Endodermal cell (in vitro differentiated cells): Measurements from ENCODE around the gene LYPD3. TPM values are rescaled to one million over a fixed set of nuclear protein-coding genes. Genes with fewer than 3 reads are reported as not detected.
"Not testable (repeated sequence)": the region's sequence is repeated elsewhere in the genome, so short reads cannot be mapped to it uniquely, and the experiment has no call there.

ENCODE experiments used
- DNase-seq: peaks from one replicate; pipeline ENCODE4 v3.0.0-alpha.2; 2017
- H3K27ac ChIP-seq: 2 replicates; pipeline ENCODE4 v1.5.1; 2013; ENCODE audit warnings: mild to moderate bottlenecking, low read depth, low read length, moderate library complexity
- H3K27me3 ChIP-seq: 2 replicates; pipeline ENCODE4 v1.6.1; 2013; ENCODE audit warnings: mild to moderate bottlenecking, low read length, moderate library complexity; ENCODE audit not compliant: insufficient read depth, control insufficient read depth, poor library complexity, severe bottlenecking
- H3K36me3 ChIP-seq: 2 replicates; pipeline ENCODE4 v1.7.0; 2013; ENCODE audit warnings: mild to moderate bottlenecking, low read length, moderate library complexity; ENCODE audit not compliant: control insufficient read depth, insufficient read depth
- H3K4me1 ChIP-seq: one replicate; pipeline ENCODE4 v1.7.0; 2013; ENCODE audit warnings: low read length; ENCODE audit not compliant: control insufficient read depth, insufficient read depth
- H3K4me3 ChIP-seq: 2 replicates; pipeline ENCODE4 v1.5.1; 2013; ENCODE audit warnings: mild to moderate bottlenecking, low read length, moderate library complexity
- H3K9ac ChIP-seq: 2 replicates; pipeline ENCODE4 v1.6.1; 2013; ENCODE audit warnings: mild to moderate bottlenecking, low read length, moderate library complexity; ENCODE audit not compliant: poor library complexity, severe bottlenecking; ENCODE audit errors: extremely low read depth
- H3K9me3 ChIP-seq: 2 replicates; pipeline ENCODE4 v1.6.1; 2013; ENCODE audit warnings: mild to moderate bottlenecking, low read length, moderate library complexity; ENCODE audit not compliant: control insufficient read depth
- H3K27ac Mint-ChIP-seq: 2 replicates; pipeline ENCODE4 v1.8.0; 2020; ENCODE audit warnings: mixed read lengths
- H3K27me3 Mint-ChIP-seq: 2 replicates; pipeline ENCODE4 v1.8.0; 2021; ENCODE audit warnings: mild to moderate bottlenecking, mixed read lengths; ENCODE audit not compliant: insufficient read depth
- H3K36me3 Mint-ChIP-seq: 2 replicates; pipeline ENCODE4 v1.8.0; 2020; ENCODE audit warnings: low read depth, mixed read lengths
- H3K4me1 Mint-ChIP-seq: 2 replicates; pipeline ENCODE4 v1.8.0; 2020; ENCODE audit warnings: mixed read lengths
- H3K4me3 Mint-ChIP-seq: 2 replicates; pipeline ENCODE4 v1.8.0; 2020; ENCODE audit warnings: mild to moderate bottlenecking, moderate library complexity, mixed read lengths
- H3K9me3 Mint-ChIP-seq: 2 replicates; pipeline ENCODE4 v1.8.0; 2020; ENCODE audit warnings: mild to moderate bottlenecking, mixed read lengths
- CTCF ChIP-seq: fragments of 200-600 bp; sonication (generic); conservative IDR thresholded peaks from 2 replicates; pipeline ENCODE4 v1.5.0; 2021; ENCODE audit warnings: antibody characterized with exemption, mild to moderate bottlenecking
- WGBS, 2 experiments: methylation state at CpG; one replicate each; pipeline versions ENCODE4 v1.1.5 to v1.1.7; 2013; ENCODE audit warnings: missing lambda C conversion rate in 2 of 2, mixed read lengths in 1 of 2; ENCODE audit not compliant: insufficient coverage in 1 of 2, insufficient read length in 1 of 2; 5-methylcytosine and 5-hydroxymethylcytosine counted together
- total RNA-seq, 2 donors: library from RNA; stranded (reverse); fragmentation: NEBNext Ultra II Directional in 1 of 2; extraction: Animal tissue kit (Norgen Biotek cat#: 25700) in 1 of 2; gene quantifications; 2 replicates in 1 of 2; 3 replicates in 1 of 2; pipeline ENCODE4 v1.2.1, GENCODE V29; 2021

The LYPD3 gene
- total RNA-seq, 2 donors from 2014 or later = 0.33 to 0.51 TPM

- Mint-ChIP-seq H3K4me1 (no peaks in the 10 kb centered on the region), H3K9me3 (no peaks in the 10 kb centered on the region), H3K27me3 (peaks cover 10% of the 10 kb centered on the region), H3K36me3 (no peaks in the 10 kb centered on the region), H3K27ac (no peak overlapping the region), H3K4me3 (no peak overlapping the region)
- H3K36me3 ChIP-seq = no peaks in the 10 kb centered on the region
- no peak overlapping the region for H3K27ac ChIP-seq
- no peaks in the 10 kb centered on the region for H3K27me3 ChIP-seq
- H3K9ac ChIP-seq = no peak overlapping the region
- no peaks in the 10 kb centered on the region for H3K9me3 ChIP-seq
- TF ChIP-seq CTCF = no peak
- no peaks in the 10 kb centered on the region for H3K4me1 ChIP-seq
- no peak for DNase-seq
- H3K4me3 ChIP-seq = no peak overlapping the region
- WGBS, 2 experiments = 93 to 95% methylated on average over 8 to 9 of the region's 9 CpGs
Measured at GRCh38 chr19:43438291-43439031, 26.9 kb downstream of the LYPD3 start.

DNA sequence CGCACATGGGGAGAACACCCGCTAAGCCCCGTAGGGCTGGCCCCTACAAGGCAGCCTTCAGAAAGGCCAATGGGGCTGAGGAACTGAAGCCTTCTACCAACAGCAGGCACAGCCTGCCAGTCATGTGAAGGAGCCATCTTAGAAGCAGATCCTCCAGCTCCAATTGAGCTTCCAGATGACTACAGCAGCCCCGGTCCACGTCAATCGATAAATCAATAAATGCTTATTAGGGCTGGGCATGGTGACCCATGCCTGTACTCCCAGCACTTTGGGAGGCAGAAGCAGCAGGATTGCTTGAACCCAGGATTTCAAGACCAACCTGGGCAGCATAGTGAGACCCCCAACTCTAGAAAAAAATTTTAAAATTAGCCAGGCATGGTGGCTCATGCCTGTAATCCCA is 27.7 kb downstream of the LYPD3 start:
- Histone ChIP-seq H3K9ac (no peak overlapping the region), H3K4me3 (no peak overlapping the region), H3K36me3 (no peaks in the 10 kb centered on the region), H3K27me3 (no peaks in the 10 kb centered on the region), H3K4me1 (no peaks in the 10 kb centered on the region), H3K27ac (no peak overlapping the region), H3K9me3 (no peaks in the 10 kb centered on the region)
- no peak for DNase-seq
- no peak overlapping the region for H3K27ac Mint-ChIP-seq
- H3K4me1 Mint-ChIP-seq = no peaks in the 10 kb centered on the region
- TF ChIP-seq CTCF = no peak
- no peak overlapping the region for H3K4me3 Mint-ChIP-seq
- 92 to 95% methylated on average over 3 to 6 of the region's 6 CpGs for WGBS, 2 experiments
- peaks cover 10% of the 10 kb centered on the region for H3K27me3 Mint-ChIP-seq
- no peaks in the 10 kb centered on the region for H3K9me3 Mint-ChIP-seq
- no peaks in the 10 kb centered on the region for H3K36me3 Mint-ChIP-seq

- DNase-seq, H3K27ac ChIP-seq, H3K4me3 ChIP-seq, H3K27me3 ChIP-seq, H3K4me1 Mint-ChIP-seq, H3K4me3 Mint-ChIP-seq, H3K27me3 Mint-ChIP-seq, H3K4me1 ChIP-seq, H3K9me3 Mint-ChIP-seq, H3K27ac Mint-ChIP-seq, H3K36me3 ChIP-seq, H3K9ac ChIP-seq, H3K9me3 ChIP-seq, H3K36me3 Mint-ChIP-seq: not testable (repeated sequence)
- WGBS, 2 experiments = 90 to 100% methylated on average over 5 to 11 of the region's 11 CpGs
Measured at GRCh38 chr19:43437284-43437683, 28.1 kb downstream of the LYPD3 start.

- Mint-ChIP-seq H3K9me3 (no peaks in the 10 kb centered on the region), H3K27ac (no peak overlapping the region), H3K36me3 (no peaks in the 10 kb centered on the region), H3K4me3 (no peak overlapping the region), H3K4me1 (no peaks in the 10 kb centered on the region), H3K27me3 (peaks cover 6% of the 10 kb centered on the region)
- WGBS, 2 experiments = 74 to 92% methylated on average over 3 of the region's 3 CpGs
- Histone ChIP-seq H3K27ac (no peak overlapping the region), H3K4me1 (no peaks in the 10 kb centered on the region), H3K27me3 (no peaks in the 10 kb centered on the region), H3K9ac (no peak overlapping the region), H3K9me3 (no peaks in the 10 kb centered on the region), H3K36me3 (no peaks in the 10 kb centered on the region), H3K4me3 (no peak overlapping the region)
- no peak for TF ChIP-seq CTCF
- DNase-seq = no peak
Measured at GRCh38 chr19:43435775-43436174, 29.6 kb downstream of the LYPD3 start.
